ENCODE data around the gene LYZL6. TPM values are rescaled to one million over a fixed set of nuclear protein-coding genes. Genes with fewer than 3 reads are reported as not detected.

Gene LYZL6
- total RNA-seq, 1 donor from 2014 or later: not detected

GRCh38 chr17:35914354-35914753, 29.2 kb downstream of the LYZL6 start:
- Mint-ChIP-seq H3K27ac (no peak overlapping the region), H3K27me3 (ENCODE audit: low read depth) (no peaks in the 10 kb centered on the region), H3K4me1 (no peaks in the 10 kb centered on the region), H3K4me3 (no peak overlapping the region), H3K9me3 (peaks cover 21% of the 10 kb centered on the region), H3K36me3 (peaks cover 2% of the 10 kb centered on the region)
- TF ChIP-seq CTCF (IDR thresholded peaks at IDR 0.05; ENCODE audit: unreplicated experiment): no peak
- DNase-seq (ENCODE audit: low spot score in 2 of 2, unreplicated experiment in 2 of 2): no peak

GRCh38 chr17:35913609-35914008, 29.9 kb downstream of the LYZL6 start:
- Mint-ChIP-seq H3K36me3 (peaks cover 2% of the 10 kb centered on the region), H3K4me1 (no peaks in the 10 kb centered on the region), H3K9me3 (peaks cover 27% of the 10 kb centered on the region), H3K27me3 (ENCODE audit: low read depth) (no peaks in the 10 kb centered on the region), H3K27ac (no peak overlapping the region), H3K4me3 (no peak overlapping the region)
- no peak for DNase-seq (ENCODE audit: low spot score in 2 of 2, unreplicated experiment in 2 of 2)
- no peak for TF ChIP-seq CTCF (IDR thresholded peaks at IDR 0.05; ENCODE audit: unreplicated experiment)

GRCh38 chr17:35912942-35913341, 30.6 kb downstream of the LYZL6 start:
- Mint-ChIP-seq H3K9me3 (peaks cover 24% of the 10 kb centered on the region), H3K4me3 (no peak overlapping the region), H3K27me3 (ENCODE audit: low read depth) (no peaks in the 10 kb centered on the region)

GRCh38 chr17:35912339-35912912, 31.1 kb downstream of the LYZL6 start:
- Mint-ChIP-seq H3K36me3 (no peaks in the 10 kb centered on the region), H3K27ac (no peak overlapping the region), H3K9me3 (peaks cover 24% of the 10 kb centered on the region), H3K4me1 (no peaks in the 10 kb centered on the region), H3K27me3 (ENCODE audit: low read depth) (no peaks in the 10 kb centered on the region), H3K4me3 (no peak overlapping the region)
- no peak for DNase-seq (ENCODE audit: low spot score in 2 of 2, unreplicated experiment in 2 of 2)
- no peak for TF ChIP-seq CTCF (IDR thresholded peaks at IDR 0.05; ENCODE audit: unreplicated experiment)

More at GRCh38 chr17:35912942-35913341, 30.6 kb downstream of the LYZL6 start:
- Mint-ChIP-seq H3K4me1 (no peaks in the 10 kb centered on the region), H3K27ac (no peak overlapping the region), H3K36me3 (no peaks in the 10 kb centered on the region)
- no peak for TF ChIP-seq CTCF (IDR thresholded peaks at IDR 0.05; ENCODE audit: unreplicated experiment)
- no peak for DNase-seq (ENCODE audit: low spot score in 2 of 2, unreplicated experiment in 2 of 2)

- DNase-seq (ENCODE audit: low spot score in 2 of 2, unreplicated experiment in 2 of 2): no peak
- Mint-ChIP-seq H3K4me3 (no peak overlapping the region), H3K27me3 (ENCODE audit: low read depth) (no peaks in the 10 kb centered on the region), H3K9me3 (peaks cover 15% of the 10 kb centered on the region), H3K27ac (no peak overlapping the region), H3K4me1 (peaks cover 3% of the 10 kb centered on the region), H3K36me3 (no peaks in the 10 kb centered on the region)
- no peak for TF ChIP-seq CTCF (IDR thresholded peaks at IDR 0.05; ENCODE audit: unreplicated experiment)
Observed at GRCh38 chr17:35909408-35909807, 34.1 kb downstream of the LYZL6 start.

- Mint-ChIP-seq H3K36me3 (no peaks in the 10 kb centered on the region), H3K4me3 (no peak overlapping the region), H3K9me3 (peaks cover 6% of the 10 kb centered on the region), H3K27me3 (ENCODE audit: low read depth) (no peaks in the 10 kb centered on the region), H3K4me1 (peaks cover 14% of the 10 kb centered on the region), H3K27ac (no peak overlapping the region)
- TF ChIP-seq CTCF (IDR thresholded peaks at IDR 0.05; ENCODE audit: unreplicated experiment): no peak
- DNase-seq (ENCODE audit: low spot score in 2 of 2, unreplicated experiment in 2 of 2): no peak
Observed at GRCh38 chr17:35907691-35908090, 35.8 kb downstream of the LYZL6 start.
